ENCODE data around the gene TLCD3B. TPM values are rescaled to one million over a fixed set of nuclear protein-coding genes. Genes with fewer than 3 reads are reported as not detected.

Gene TLCD3B
- total and polyA plus RNA-seq, 4 donors = 0.03 to 0.43 TPM; not detected in 2

DNA sequence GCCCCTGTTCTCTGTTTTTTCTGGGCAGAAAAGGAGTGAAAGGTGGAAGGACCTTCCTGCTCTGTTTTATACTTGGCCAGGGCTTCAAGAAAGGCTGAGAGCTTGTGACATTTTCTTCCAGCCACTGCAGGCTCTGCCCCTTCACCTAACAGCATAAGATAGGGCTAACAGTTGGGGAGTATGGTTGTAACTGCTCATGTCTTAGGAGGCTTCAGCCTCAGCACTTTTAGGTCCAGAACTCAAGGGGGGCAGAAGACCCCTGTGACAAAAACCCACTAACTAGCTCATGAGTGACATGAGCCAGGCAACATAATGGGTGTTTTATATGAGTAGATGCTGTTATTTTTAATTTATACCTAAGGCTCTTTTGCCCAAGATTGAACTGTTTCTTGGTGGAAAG is 39.4 kb upstream of the TLCD3B start:
- DNase-seq (no peak), ATAC-seq (ENCODE audit: insufficient read depth, low FRiP score) (no peak)
- TF ChIP-seq, protein P1, sequence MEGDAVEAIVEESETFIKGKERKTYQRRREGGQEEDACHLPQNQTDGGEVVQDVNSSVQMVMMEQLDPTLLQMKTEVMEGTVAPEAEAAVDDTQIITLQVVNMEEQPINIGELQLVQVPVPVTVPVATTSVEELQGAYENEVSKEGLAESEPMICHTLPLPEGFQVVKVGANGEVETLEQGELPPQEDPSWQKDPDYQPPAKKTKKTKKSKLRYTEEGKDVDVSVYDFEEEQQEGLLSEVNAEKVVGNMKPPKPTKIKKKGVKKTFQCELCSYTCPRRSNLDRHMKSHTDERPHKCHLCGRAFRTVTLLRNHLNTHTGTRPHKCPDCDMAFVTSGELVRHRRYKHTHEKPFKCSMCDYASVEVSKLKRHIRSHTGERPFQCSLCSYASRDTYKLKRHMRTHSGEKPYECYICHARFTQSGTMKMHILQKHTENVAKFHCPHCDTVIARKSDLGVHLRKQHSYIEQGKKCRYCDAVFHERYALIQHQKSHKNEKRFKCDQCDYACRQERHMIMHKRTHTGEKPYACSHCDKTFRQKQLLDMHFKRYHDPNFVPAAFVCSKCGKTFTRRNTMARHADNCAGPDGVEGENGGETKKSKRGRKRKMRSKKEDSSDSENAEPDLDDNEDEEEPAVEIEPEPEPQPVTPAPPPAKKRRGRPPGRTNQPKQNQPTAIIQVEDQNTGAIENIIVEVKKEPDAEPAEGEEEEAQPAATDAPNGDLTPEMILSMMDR (IDR thresholded peaks at IDR 0.05; ENCODE audit: control extremely low read depth, extremely low read depth) = no peak
- Histone ChIP-seq H3K9me3 (ENCODE audit: control insufficient read depth in 4 of 4, insufficient read depth in 3 of 4, low read length in 3 of 4) (no peaks in the 10 kb centered on the region), H3K9ac (ENCODE audit: insufficient read depth in 1 of 2, low read length in 2 of 2) (no peak overlapping the region), H3K36me3 (ENCODE audit: control insufficient read depth in 4 of 4, insufficient read depth in 4 of 4, low read length in 4 of 4) (peaks cover 16 to 46% (median 33%) of the 10 kb centered on the region in 4 donors), H3K4me3 (no peak overlapping the region), H3K4me1 (ENCODE audit: control insufficient read depth in 5 of 5, insufficient read depth in 5 of 5, low read length in 5 of 5) (peaks cover 0 to 17% (median 12%) of the 10 kb centered on the region in 5 donors), H3K27ac (ENCODE audit: low read depth in 1 of 2, low read length in 1 of 2) (no peak overlapping the region), H3K27me3 (ENCODE audit: control insufficient read depth in 3 of 3, insufficient read depth in 3 of 3, low read length in 2 of 3) (no peaks in the 10 kb centered on the region)

DNA sequence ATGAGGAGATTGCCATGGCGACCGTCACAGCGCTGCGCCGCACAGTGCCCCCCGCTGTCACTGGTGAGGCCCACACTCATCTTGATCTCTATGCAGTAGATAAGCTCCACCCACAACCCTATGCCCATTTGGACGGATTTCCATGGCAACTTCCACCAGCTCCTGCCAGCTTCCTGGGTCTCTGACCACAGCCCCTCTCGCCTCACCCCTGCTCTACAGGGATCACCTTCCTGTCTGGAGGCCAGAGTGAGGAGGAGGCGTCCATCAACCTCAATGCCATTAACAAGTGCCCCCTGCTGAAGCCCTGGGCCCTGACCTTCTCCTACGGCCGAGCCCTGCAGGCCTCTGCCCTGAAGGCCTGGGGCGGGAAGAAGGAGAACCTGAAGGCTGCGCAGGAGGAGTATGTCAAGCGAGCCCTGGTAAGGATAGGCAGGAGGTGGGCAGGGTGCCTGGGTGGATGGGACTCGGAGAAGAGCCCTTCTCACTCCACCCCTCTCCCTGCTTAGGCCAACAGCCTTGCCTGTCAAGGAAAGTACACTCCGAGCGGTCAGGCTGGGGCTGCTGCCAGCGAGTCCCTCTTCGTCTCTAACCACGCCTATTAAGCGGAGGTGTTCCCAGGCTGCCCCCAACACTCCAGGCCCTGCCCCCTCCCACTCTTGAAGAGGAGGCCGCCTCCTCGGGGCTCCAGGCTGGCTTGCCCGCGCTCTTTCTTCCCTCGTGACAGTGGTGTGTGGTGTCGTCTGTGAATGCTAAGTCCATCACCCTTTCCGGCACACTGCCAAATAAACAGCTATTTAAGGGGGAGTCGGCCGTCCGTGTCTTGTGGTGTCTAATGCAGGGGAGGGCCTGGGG is 38.8 kb upstream of the TLCD3B start:
- peak overlapping the region in 1 of 2 donors; percentile 9 for H3K27ac ChIP-seq (ENCODE audit: low read depth in 1 of 2, low read length in 1 of 2)
- peaks cover 0 to 14% (median 12%) of the 10 kb centered on the region in 5 donors for H3K4me1 ChIP-seq (ENCODE audit: control insufficient read depth in 5 of 5, insufficient read depth in 5 of 5, low read length in 5 of 5)
- H3K36me3 ChIP-seq (ENCODE audit: control insufficient read depth in 4 of 4, insufficient read depth in 4 of 4, low read length in 4 of 4) = peaks cover 16 to 46% (median 33%) of the 10 kb centered on the region in 4 donors

DNA sequence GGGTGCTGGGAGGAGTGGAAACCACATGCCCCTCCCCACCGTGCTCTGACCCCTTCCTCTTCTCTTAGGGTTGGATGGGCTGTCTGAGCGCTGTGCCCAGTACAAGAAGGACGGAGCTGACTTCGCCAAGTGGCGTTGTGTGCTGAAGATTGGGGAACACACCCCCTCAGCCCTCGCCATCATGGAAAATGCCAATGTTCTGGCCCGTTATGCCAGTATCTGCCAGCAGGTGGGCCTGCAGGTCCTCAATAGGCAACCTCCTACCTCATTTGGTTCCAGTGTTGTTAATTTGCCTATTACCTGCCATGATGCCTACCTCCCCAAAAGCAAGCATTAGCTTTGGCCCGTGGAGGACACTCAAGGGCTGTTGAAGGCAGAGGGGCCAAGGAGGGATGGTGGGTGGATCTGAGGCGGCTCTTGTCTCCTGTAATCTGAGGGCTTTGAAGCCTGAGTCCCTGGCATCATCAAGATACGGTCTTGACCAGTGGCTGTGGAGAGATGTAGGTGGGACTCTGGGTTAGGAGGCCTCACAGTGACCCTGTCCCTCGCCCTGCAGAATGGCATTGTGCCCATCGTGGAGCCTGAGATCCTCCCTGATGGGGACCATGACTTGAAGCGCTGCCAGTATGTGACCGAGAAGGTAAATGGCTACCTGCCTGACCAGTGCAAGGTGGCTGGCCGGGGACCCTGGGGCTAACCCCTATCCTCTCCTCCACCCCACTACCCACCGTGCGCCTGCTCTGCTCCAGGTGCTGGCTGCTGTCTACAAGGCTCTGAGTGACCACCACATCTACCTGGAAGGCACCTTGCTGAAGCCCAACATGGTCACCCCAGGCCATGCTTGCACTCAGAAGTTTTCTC is 37.9 kb upstream of the TLCD3B start:
- no peaks in the 10 kb centered on the region for H3K27me3 ChIP-seq (ENCODE audit: control insufficient read depth in 3 of 3, insufficient read depth in 3 of 3, low read length in 2 of 3)
- H3K36me3 ChIP-seq (ENCODE audit: control insufficient read depth in 4 of 4, insufficient read depth in 4 of 4, low read length in 4 of 4) = peaks cover 16 to 46% (median 33%) of the 10 kb centered on the region in 4 donors
- H3K4me1 ChIP-seq (ENCODE audit: control insufficient read depth in 5 of 5, insufficient read depth in 5 of 5, low read length in 5 of 5) = peaks cover 0 to 16% (median 12%) of the 10 kb centered on the region in 5 donors
- H3K27ac ChIP-seq (ENCODE audit: low read depth in 1 of 2, low read length in 1 of 2) = no peak overlapping the region
- no peak overlapping the region for H3K4me3 ChIP-seq
- ATAC-seq (ENCODE audit: insufficient read depth, low FRiP score) (no peak), DNase-seq (no peak)
- no peak overlapping the region for H3K9ac ChIP-seq (ENCODE audit: insufficient read depth in 1 of 2, low read length in 2 of 2)
- TF ChIP-seq, protein P1 (IDR thresholded peaks at IDR 0.05; ENCODE audit: control extremely low read depth, extremely low read depth) = peak; percentile 5
- WGBS, 2 donors = 85 to 86% methylated on average over 17 of the region's 17 CpGs
- no peaks in the 10 kb centered on the region for H3K9me3 ChIP-seq (ENCODE audit: control insufficient read depth in 4 of 4, insufficient read depth in 3 of 4, low read length in 3 of 4)

More for the DNA sequence above, 38.8 kb upstream of the TLCD3B start:
- Histone ChIP-seq H3K27me3 (ENCODE audit: control insufficient read depth in 3 of 3, insufficient read depth in 3 of 3, low read length in 2 of 3) (no peaks in the 10 kb centered on the region), H3K4me3 (no peak overlapping the region), H3K9ac (ENCODE audit: insufficient read depth in 1 of 2, low read length in 2 of 2) (no peak overlapping the region), H3K9me3 (ENCODE audit: control insufficient read depth in 4 of 4, insufficient read depth in 3 of 4, low read length in 3 of 4) (no peaks in the 10 kb centered on the region)
- TF ChIP-seq, protein P1 (IDR thresholded peaks at IDR 0.05; ENCODE audit: control extremely low read depth, extremely low read depth) = no peak
- 78 to 82% methylated on average over 31 of the region's 31 CpGs for WGBS, 2 donors
- ATAC-seq (ENCODE audit: insufficient read depth, low FRiP score) (no peak), DNase-seq (no peak)

Measured in lung (tissue), 12 donors.